ENCODE results near the gene PLOD3. TPM values are rescaled to one million over a fixed set of nuclear protein-coding genes. Genes with fewer than 3 reads are reported as not detected.

PLOD3 gene
- total RNA-seq (2021; ENCODE audit: unreplicated experiment): 83.7 TPM
- 110 and 113 TPM in 2 replicates for polyA plus RNA-seq (2012)
- Bru-seq, nascent RNA: percentile 55 among the genes with signal in this experiment
- percentile 87 among the genes with signal in this experiment for BruChase-seq, experiment 1, labeled RNA remaining after a 6-hour chase
- BruChase-seq, experiment 2, labeled RNA remaining after a 2-hour chase: percentile 80 among the genes with signal in this experiment
- long read RNA-seq, transcript PLOD3-201 (19 exons, 2,920 nt): major isoform, 17 of 71 reads
- long read RNA-seq, partial matches to known transcripts: 37 of 71 reads
- long read RNA-seq, other reads (novel, unspliced or antisense): 16 of 71 reads

GRCh38 chr7:101217388-101218235 is at the start of gene PLOD3, which contains the start of gene ZNHIT1:
Gene PLOD3 (minus strand): TSS chr7:101217581. CDS start chr7:101217274, 307 bp downstream.
Gene ZNHIT1 (plus strand): TSS chr7:101218165. CDS start chr7:101218196, 31 bp downstream.
- peak within 1 kb of the TSS; percentile 56 for H2AFZ ChIP-seq (ENCODE audit: low read depth, low read length, poor library complexity, severe bottlenecking)
- ATAC-seq (peak; percentile 91), DNase-seq (ENCODE audit: low read depth, low spot score) (peak; percentile 96)
- H3K9me2 ChIP-seq (ENCODE audit: insufficient read depth): no peaks in the 10 kb centered on the region
- peak within 1 kb of the TSS; percentile 91 for H3K27ac ChIP-seq (ENCODE audit: low read depth, low read length)
- H3K9me3 ChIP-seq (ENCODE audit: control insufficient read depth in 1 of 2, insufficient read depth in 1 of 2, low read depth in 1 of 2, low read length in 2 of 2): no peaks in the 10 kb centered on the region
- ChIA-PET RAD21 (ENCODE audit: low non-redundant PET in 1 of 2, low total read pairs in 2 of 2, uncharacterized antibody in 2 of 2, unreplicated experiment in 2 of 2) (interaction anchor here (0.5 to 1.5 kb wide), 7 partner anchors 15 to 118 kb away, joined by 3 to 10 read pairs (median 3); no protein-coding TSS in a partner anchor), POLR2A (interaction anchor here (0.9 to 1.8 kb wide), 11 partner anchors 9 to 328 kb away, joined by 3 to 11 read pairs (median 4); partner anchors contain the start of genes FIS1, UFSP1 and VGF), CTCF (interaction anchor here (0.8 to 2.3 kb wide), 9 partner anchors 25 to 417 kb away, joined by 3 to 21 read pairs (median 4); partner anchors contain the start of genes FIS1 and UFSP1)
- peak within 1 kb of the TSS; percentile 97 for H3K4me2 ChIP-seq (ENCODE audit: low read length)
- peak within 1 kb of the TSS; percentile 85 for H3K9ac ChIP-seq (ENCODE audit: low read length)
- H3K4me3 ChIP-seq (replicated peaks in 1 of 2; ENCODE audit: low read depth in 1 of 2, low read length in 2 of 2): peak within 1 kb of the TSS; percentile 93 to 97
- H4K20me1 ChIP-seq (ENCODE audit: insufficient read depth): no peaks in the 10 kb centered on the region
- peaks cover 0 to 4% of the 10 kb centered on the region in 2 experiments; a peak in 2 of 4 replicates for H3K36me3 ChIP-seq (ENCODE audit: control insufficient read depth in 1 of 2, insufficient read depth in 2 of 2, low read length in 2 of 2)
- peaks cover 46% of the 10 kb centered on the region for H3K79me2 ChIP-seq (ENCODE audit: insufficient read depth, low read length)
- BruUV-seq (replicated peaks): no TSS peak
- no peaks in the 10 kb centered on the region for H3K27me3 ChIP-seq (ENCODE audit: insufficient read depth, low read length)
- intact Hi-C loops (cut with micrococcal nuclease): loop anchor here (2.0 kb wide), 1 partner anchor 15 kb away; no protein-coding TSS in a partner anchor
- H3K4me1 ChIP-seq (ENCODE audit: control insufficient read depth in 1 of 2, insufficient read depth in 2 of 2, low read length in 2 of 2): peaks cover 0 to 21% of the 10 kb centered on the region in 2 experiments; a peak in 2 of 4 replicates
- peak; percentile 68 for TF ChIP-seq MAX (IDR thresholded peaks at IDR 0.05)
- no peak for TF ChIP-seq EZH2 (IDR thresholded peaks at IDR 0.05)
- no peak for TF ChIP-seq ZBTB33 (IDR thresholded peaks at IDR 0.05; ENCODE audit: extremely low read depth, insufficient replicate concordance, low read length)
- peak; percentile 51 for TF ChIP-seq POLR2A (IDR thresholded peaks at IDR 0.05; ENCODE audit: borderline replicate concordance, extremely low read depth, insufficient read depth, insufficient read length)
- no peak for TF ChIP-seq RAD21 (IDR thresholded peaks at IDR 0.05; ENCODE audit: low read depth)
- TF ChIP-seq SRF (IDR thresholded peaks at IDR 0.05; ENCODE audit: low read depth): no peak
- TF ChIP-seq SP1 (IDR thresholded peaks at IDR 0.05; ENCODE audit: low read depth): peak; percentile 24; the same call in 1 of the 2 replicates
- TF ChIP-seq EZH2phosphoT487 (IDR thresholded peaks at IDR 0.05; ENCODE audit: borderline replicate concordance): no peak
- peak; percentile 99 for TF ChIP-seq YY1 (IDR thresholded peaks at IDR 0.05; ENCODE audit: extremely low read depth, insufficient replicate concordance, low read depth, low read length)
- no peak; the same call in 1 of the 2 replicates for TF ChIP-seq ELF1 (IDR thresholded peaks at IDR 0.05; ENCODE audit: borderline replicate concordance, low read depth)
- TF ChIP-seq REST (IDR thresholded peaks at IDR 0.05; ENCODE audit: low read depth): no peak
- TF ChIP-seq EGR1 (IDR thresholded peaks at IDR 0.05; ENCODE audit: low read depth): peak; percentile 95
- peak; percentile 7 for TF ChIP-seq TCF7L2 (IDR thresholded peaks at IDR 0.05; ENCODE audit: borderline replicate concordance, extremely low read depth, insufficient read depth, insufficient read length)
- TF ChIP-seq POLR2AphosphoS5 (IDR thresholded peaks at IDR 0.05; ENCODE audit: low read depth, low read length): peak; percentile 86
- TF ChIP-seq SIN3A (IDR thresholded peaks at IDR 0.05; ENCODE audit: low read depth): peak; percentile 61; the same call in 1 of the 2 replicates
- no peak; the same call in 1 of the 2 replicates for TF ChIP-seq ZFX (IDR thresholded peaks at IDR 0.05)

Measured in HCT116 (cell line).